ENCODE results near the gene POP7. TPM values are rescaled to one million over a fixed set of nuclear protein-coding genes. Genes with fewer than 3 reads are reported as not detected.

Gene POP7
- total RNA-seq, 1 experiment from 2014 or later, result 96.9 TPM

DNA sequence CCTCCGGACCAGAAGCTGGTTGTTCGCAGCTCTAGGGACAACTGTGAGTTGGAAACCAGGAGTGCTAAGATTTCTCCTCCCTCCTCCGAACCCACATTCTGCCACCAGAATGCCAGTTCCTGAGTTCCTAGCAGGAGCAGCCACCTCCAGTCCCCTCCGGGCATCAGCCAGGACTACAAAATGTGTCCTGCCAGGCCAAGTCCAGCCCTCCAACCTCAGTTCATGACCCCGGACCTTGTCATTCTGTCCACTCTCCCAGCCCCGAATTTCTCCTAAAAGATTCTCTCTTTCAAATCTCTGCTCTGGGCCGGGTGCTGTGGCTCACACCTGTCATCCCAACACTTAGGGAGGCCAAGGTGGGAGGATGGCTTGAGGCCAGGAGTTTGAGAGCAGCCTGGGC is 29.8 kb downstream of the POP7 start:
- Histone ChIP-seq H3K79me1 (ENCODE audit: insufficient read depth, low read depth, low read length, poor library complexity, severe bottlenecking) (no peaks in the 10 kb centered on the region), H3K9ac (ENCODE audit: extremely low read depth, insufficient read length, low read length) (no peak overlapping the region), H3K23me2 (ENCODE audit: insufficient read length, low read depth, low read length, poor library complexity, severe bottlenecking) (no peaks in the 10 kb centered on the region), H2BK120ac (ENCODE audit: low read depth, low read length, poor library complexity, severe bottlenecking) (no peak overlapping the region), H4K20me1 (ENCODE audit: control insufficient read depth, insufficient read depth, insufficient read length) (no peaks in the 10 kb centered on the region), H3K9me3 (ENCODE audit: control insufficient read depth, low read depth, low read length) (no peaks in the 10 kb centered on the region), H3T11ph (ENCODE audit: low read length) (no peak overlapping the region), H2BK5ac (ENCODE audit: insufficient read length, low read length) (no peak overlapping the region), H4K91ac (ENCODE audit: insufficient read length, low read depth, low read length) (no peak overlapping the region), H4K8ac (replicated peaks; ENCODE audit: insufficient read length, low read depth, low read length) (no peak overlapping the region), H2AK5ac (ENCODE audit: insufficient read length, low read length) (no peak overlapping the region), H3K56ac (ENCODE audit: insufficient read length, low read depth, low read length) (no peak overlapping the region), H2BK15ac (ENCODE audit: low read depth, low read length) (no peak overlapping the region), H3K18ac (ENCODE audit: insufficient read length, low read depth, low read length) (no peak overlapping the region), H2BK20ac (ENCODE audit: low read depth, low read length, poor library complexity, severe bottlenecking) (no peak overlapping the region), H3K4me1 (ENCODE audit: insufficient read depth, low read length) (no peaks in the 10 kb centered on the region), H3K23ac (ENCODE audit: insufficient read length, low read depth, low read length) (no peak overlapping the region), H2AFZ (ENCODE audit: low read length) (no peak overlapping the region), H3K27ac (ENCODE audit: insufficient read length, low read depth, low read length) (no peak overlapping the region), H3K27me3 (ENCODE audit: insufficient read depth, low read length) (no peaks in the 10 kb centered on the region), H2BK12ac (ENCODE audit: insufficient read length, low read depth, low read length) (no peak overlapping the region), H4K5ac (ENCODE audit: insufficient read length, low read depth, low read length) (no peak overlapping the region), H3K4ac (ENCODE audit: low read depth, low read length) (no peak overlapping the region), H3K4me2 (ENCODE audit: insufficient read depth, insufficient read length, low read length) (no peak overlapping the region), H3K79me2 (ENCODE audit: insufficient read depth, low read length) (no peaks in the 10 kb centered on the region), H3K14ac (ENCODE audit: insufficient read depth, low read length) (no peak overlapping the region)
- Mint-ChIP-seq H3K4me1 (no peaks in the 10 kb centered on the region), H3K9me3 (peaks cover 4% of the 10 kb centered on the region in 2 experiments), H3K27ac (no peak overlapping the region; a peak in 1 of 7 replicates), H3K27me3 (ENCODE audit: low read depth) (peaks cover 7% of the 10 kb centered on the region), H3K4me3 (no peak overlapping the region), H3K36me3 (ENCODE audit: insufficient read depth in 1 of 3, low read depth in 3 of 3) (no peaks in the 10 kb centered on the region; a peak in 1 of 7 replicates)
- WGBS (ENCODE audit: extremely low coverage, insufficient read length, low lambda C conversion rate), result no CpG with 5 or more reads among the region's 7 CpGs
- TF ChIP-seq, protein P1, sequence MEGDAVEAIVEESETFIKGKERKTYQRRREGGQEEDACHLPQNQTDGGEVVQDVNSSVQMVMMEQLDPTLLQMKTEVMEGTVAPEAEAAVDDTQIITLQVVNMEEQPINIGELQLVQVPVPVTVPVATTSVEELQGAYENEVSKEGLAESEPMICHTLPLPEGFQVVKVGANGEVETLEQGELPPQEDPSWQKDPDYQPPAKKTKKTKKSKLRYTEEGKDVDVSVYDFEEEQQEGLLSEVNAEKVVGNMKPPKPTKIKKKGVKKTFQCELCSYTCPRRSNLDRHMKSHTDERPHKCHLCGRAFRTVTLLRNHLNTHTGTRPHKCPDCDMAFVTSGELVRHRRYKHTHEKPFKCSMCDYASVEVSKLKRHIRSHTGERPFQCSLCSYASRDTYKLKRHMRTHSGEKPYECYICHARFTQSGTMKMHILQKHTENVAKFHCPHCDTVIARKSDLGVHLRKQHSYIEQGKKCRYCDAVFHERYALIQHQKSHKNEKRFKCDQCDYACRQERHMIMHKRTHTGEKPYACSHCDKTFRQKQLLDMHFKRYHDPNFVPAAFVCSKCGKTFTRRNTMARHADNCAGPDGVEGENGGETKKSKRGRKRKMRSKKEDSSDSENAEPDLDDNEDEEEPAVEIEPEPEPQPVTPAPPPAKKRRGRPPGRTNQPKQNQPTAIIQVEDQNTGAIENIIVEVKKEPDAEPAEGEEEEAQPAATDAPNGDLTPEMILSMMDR (conservative IDR thresholded peaks at IDR 0.05), result no peak
- DNase-seq, result no peak
